HG03558 (cell line): ENCODE results near the gene OSR1.
"Not testable (repeated sequence)": the region's sequence is repeated elsewhere in the genome, so short reads cannot be mapped to it uniquely, and the experiment has no call there.

Source experiments
- ATAC-seq: cut with Tn5 transposase; IDR thresholded peaks from one replicate; pipeline ENCODE4 v1.9.1; 2021; ENCODE audit warnings: moderate number of reproducible peaks; ENCODE audit not compliant: unreplicated experiment; ENCODE audit errors: extremely low read depth

OSR1 gene

GRCh38 chr2:19358242-19359020 lies at the start of gene OSR1:
Gene OSR1 (minus strand): TSS chr2:19358623. CDS start chr2:19353805, 4,818 bp downstream.
- no peak for ATAC-seq

GRCh38 chr2:19403785-19404184 lies 45.4 kb upstream of the OSR1 start:
- ATAC-seq = no peak

GRCh38 chr2:19392191-19392590 lies 33.8 kb upstream of the OSR1 start:
- no peak for ATAC-seq

- ATAC-seq = not testable (repeated sequence)
Measured at GRCh38 chr2:19389469-19389868, 31.0 kb upstream of the OSR1 start.

GRCh38 chr2:19380532-19380931 lies 22.1 kb upstream of the OSR1 start:
- ATAC-seq = no peak

- no peak for ATAC-seq
Measured at GRCh38 chr2:19378939-19379338, 20.5 kb upstream of the OSR1 start.

- ATAC-seq = no peak
Measured at GRCh38 chr2:19377717-19378116, 19.3 kb upstream of the OSR1 start.

GRCh38 chr2:19373352-19373751 lies 14.9 kb upstream of the OSR1 start:
- ATAC-seq = no peak

- ATAC-seq = no peak
Measured at GRCh38 chr2:19371996-19372582, 13.7 kb upstream of the OSR1 start.

- no peak for ATAC-seq
Measured at GRCh38 chr2:19369341-19369955, 11.0 kb upstream of the OSR1 start.

GRCh38 chr2:19368760-19369159 lies 10.3 kb upstream of the OSR1 start:
- no peak for ATAC-seq

- no peak for ATAC-seq
Measured at GRCh38 chr2:19367326-19367725, 8.9 kb upstream of the OSR1 start.

- ATAC-seq = no peak
Measured at GRCh38 chr2:19365126-19365525, 6.7 kb upstream of the OSR1 start.

GRCh38 chr2:19364014-19364413 lies 5.6 kb upstream of the OSR1 start:
- ATAC-seq = no peak

GRCh38 chr2:19363474-19363778 lies 5.0 kb upstream of the OSR1 start:
- no peak for ATAC-seq

- no peak for ATAC-seq
Measured at GRCh38 chr2:19362755-19363473, 4.5 kb upstream of the OSR1 start.

GRCh38 chr2:19362094-19362754 lies 3.8 kb upstream of the OSR1 start:
- no peak for ATAC-seq

GRCh38 chr2:19361325-19361990 lies 3.0 kb upstream of the OSR1 start:
- no peak for ATAC-seq

GRCh38 chr2:19360966-19361321 lies 2.5 kb upstream of the OSR1 start:
- no peak for ATAC-seq
